ENCODE data around the gene RHBDL2. TPM values are rescaled to one million over a fixed set of nuclear protein-coding genes. Genes with fewer than 3 reads are reported as not detected.

RHBDL2 gene
- total and polyA plus RNA-seq, 9 of the 15 experiments (the other 6 are each of a cell fraction or from before 2014, with no cell fraction given) = not detected

DNA sequence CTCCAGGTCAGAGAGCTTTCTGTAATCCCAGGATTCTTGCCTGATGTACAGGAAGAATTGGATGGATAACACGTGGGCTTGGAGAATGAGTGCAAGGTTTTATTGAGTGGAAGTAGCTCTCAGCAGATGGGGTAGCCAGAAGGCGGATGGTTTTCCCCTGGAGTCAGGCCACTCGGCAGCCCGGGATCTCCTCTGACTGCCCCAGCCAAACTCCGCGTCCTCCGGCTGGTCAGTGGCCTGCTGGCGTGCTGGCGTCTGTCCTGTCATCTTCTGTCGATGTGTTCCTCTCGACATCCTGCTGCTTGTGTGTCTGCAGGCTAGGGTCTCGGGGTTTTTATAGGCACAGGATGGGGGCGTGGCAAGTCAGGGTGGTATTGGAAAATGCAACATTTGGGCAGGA lies 32.8 kb downstream of the RHBDL2 start:
- no peak for ATAC-seq
- no peak overlapping the region for H3K27ac ChIP-seq (ENCODE audit: extremely low read depth, low read depth, low read length)
- H4K20me1 ChIP-seq (replicated peaks; ENCODE audit: control insufficient read depth, insufficient read depth, low read length) = no peaks in the 10 kb centered on the region
- no peaks in the 10 kb centered on the region for H3K36me3 ChIP-seq (ENCODE audit: control insufficient read depth, insufficient read depth, low read length)
- BruUV-seq (replicated peaks) = no TSS peak
- no peaks in the 10 kb centered on the region for H3K9me1 ChIP-seq (ENCODE audit: control insufficient read depth, insufficient read depth, low read length)
- ChIA-PET POLR2A (interaction anchor here (0.5 to 1.0 kb wide), 2 partner anchors 12 to 18 kb away, joined by 3 to 6 read pairs; no protein-coding TSS in a partner anchor), CTCF (ENCODE audit: low intra/inter-chr PET ratio) (no interaction called here)
- no peak overlapping the region for H2AFZ ChIP-seq (ENCODE audit: low read depth, low read length)
- intact Hi-C loops (cut with micrococcal nuclease) (no loop called here), in situ Hi-C loops (cut with MboI) (no loop called here)
- H3K9me3 ChIP-seq (replicated peaks; ENCODE audit: control insufficient read depth, insufficient read depth, low read depth, low read length) = no peaks in the 10 kb centered on the region
- H3K9ac ChIP-seq (ENCODE audit: insufficient read depth in 1 of 2, low read depth in 2 of 2, low read length in 2 of 2) = no peak overlapping the region
- no peak for DNase-seq (ENCODE audit: extremely low read depth in 1 of 4, low spot score in 3 of 4)
- FAIRE-seq = no peak
- TF ChIP-seq KDM5B (IDR thresholded peaks at IDR 0.05; ENCODE audit: insufficient replicate concordance, low read depth, low read length) (no peak), NFRKB (IDR thresholded peaks at IDR 0.05; ENCODE audit: low read depth) (no peak), ZNF133 (CRISPR knock-in tag; IDR thresholded peaks at IDR 0.05) (no peak), ZKSCAN3 (CRISPR knock-in tag; IDR thresholded peaks at IDR 0.05) (no peak), NCOA2 (IDR thresholded peaks at IDR 0.05; ENCODE audit: partially characterized antibody in 2 of 2) (no peak), CREB1 (IDR thresholded peaks at IDR 0.05) (no peak), CREB1 (CRISPR knock-in tag; IDR thresholded peaks at IDR 0.05) (no peak), SMARCE1 (IDR thresholded peaks at IDR 0.05) (no peak), MED1 (CRISPR knock-in tag; IDR thresholded peaks at IDR 0.05; ENCODE audit: borderline replicate concordance) (no peak)
- TF ChIP-seq, protein P1, sequence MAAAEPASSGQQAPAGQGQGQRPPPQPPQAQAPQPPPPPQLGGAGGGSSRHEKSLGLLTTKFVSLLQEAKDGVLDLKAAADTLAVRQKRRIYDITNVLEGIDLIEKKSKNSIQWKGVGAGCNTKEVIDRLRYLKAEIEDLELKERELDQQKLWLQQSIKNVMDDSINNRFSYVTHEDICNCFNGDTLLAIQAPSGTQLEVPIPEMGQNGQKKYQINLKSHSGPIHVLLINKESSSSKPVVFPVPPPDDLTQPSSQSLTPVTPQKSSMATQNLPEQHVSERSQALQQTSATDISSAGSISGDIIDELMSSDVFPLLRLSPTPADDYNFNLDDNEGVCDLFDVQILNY (CRISPR knock-in tag; IDR thresholded peaks at IDR 0.05) = no peak
- no peaks in the 10 kb centered on the region for H3K79me2 ChIP-seq (ENCODE audit: control insufficient read depth, insufficient read depth, low read length)
- no peaks in the 10 kb centered on the region for H3K27me3 ChIP-seq (ENCODE audit: control insufficient read depth in 2 of 2, insufficient read depth in 2 of 2, low read length in 2 of 2)
- H3K4me1 ChIP-seq (replicated peaks in 1 of 2; ENCODE audit: control insufficient read depth in 2 of 2, insufficient read depth in 2 of 2, low read length in 2 of 2) = peaks cover 0 to 3% of the 10 kb centered on the region in 2 experiments; a peak in 1 of 5 replicates
- no peak overlapping the region for H3K4me2 ChIP-seq (ENCODE audit: insufficient read depth, low read length)
- no peak overlapping the region for H3K4me3 ChIP-seq
- WGBS (ENCODE audit: insufficient coverage, low coverage, missing lambda C conversion rate) = 53% methylated on average over 13 of the region's 13 CpGs

Measured in K562 (cell line).